GM20431 (cell line): ENCODE results near the gene CCR1.
"Not testable (repeated sequence)": the region's sequence is repeated elsewhere in the genome, so short reads cannot be mapped to it uniquely, and the experiment has no call there.

ENCODE experiments used
- in situ Hi-C: fragments of 300-500 bp; cut with MseI, MboI; formaldehyde crosslinking; loops from one replicate; pipeline ENCODE4 v1.15.0; 2020; ENCODE audit warnings: low sequenced_read_pairs; ENCODE audit not compliant: unreplicated experiment

The CCR1 gene

DNA sequence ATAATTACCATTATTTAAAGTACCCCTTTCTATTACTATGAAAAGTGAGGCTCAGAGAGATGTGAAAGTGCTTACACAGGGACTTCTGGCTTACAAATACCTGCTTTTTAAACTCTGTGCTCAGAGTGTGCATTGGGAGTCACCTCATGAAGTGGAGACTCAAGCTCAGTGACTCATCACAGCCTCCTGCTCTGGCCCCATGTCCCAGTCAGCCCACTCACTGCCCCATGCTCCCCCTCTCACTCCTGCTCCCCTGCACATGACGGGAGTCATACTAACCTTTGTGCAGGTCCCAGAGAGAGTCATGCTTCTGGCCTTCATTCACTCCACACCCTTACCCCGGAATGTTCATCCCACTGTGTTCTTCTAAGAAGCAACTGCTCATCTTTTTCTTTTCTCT is 20.2 kb downstream of the CCR1 start:
- in situ Hi-C loops = no loop called here

DNA sequence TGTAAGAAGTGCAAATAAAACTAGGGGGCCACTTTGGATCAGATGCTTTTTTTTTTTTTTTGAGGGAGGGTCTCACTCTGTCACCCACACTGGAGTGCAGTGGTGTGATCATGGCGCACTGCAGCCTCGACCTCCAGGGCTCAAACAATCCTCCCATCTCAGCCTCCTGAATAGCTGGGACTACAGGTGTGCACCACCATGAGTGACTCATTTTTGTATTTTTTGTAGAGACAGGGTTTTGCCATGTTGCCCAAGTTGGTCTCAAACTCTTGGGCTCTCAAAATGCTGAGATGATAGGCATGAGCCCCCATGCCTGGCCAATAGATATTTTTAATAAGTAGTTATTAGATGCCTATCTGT is 20.8 kb downstream of the CCR1 start:
- in situ Hi-C loops = no loop called here

DNA sequence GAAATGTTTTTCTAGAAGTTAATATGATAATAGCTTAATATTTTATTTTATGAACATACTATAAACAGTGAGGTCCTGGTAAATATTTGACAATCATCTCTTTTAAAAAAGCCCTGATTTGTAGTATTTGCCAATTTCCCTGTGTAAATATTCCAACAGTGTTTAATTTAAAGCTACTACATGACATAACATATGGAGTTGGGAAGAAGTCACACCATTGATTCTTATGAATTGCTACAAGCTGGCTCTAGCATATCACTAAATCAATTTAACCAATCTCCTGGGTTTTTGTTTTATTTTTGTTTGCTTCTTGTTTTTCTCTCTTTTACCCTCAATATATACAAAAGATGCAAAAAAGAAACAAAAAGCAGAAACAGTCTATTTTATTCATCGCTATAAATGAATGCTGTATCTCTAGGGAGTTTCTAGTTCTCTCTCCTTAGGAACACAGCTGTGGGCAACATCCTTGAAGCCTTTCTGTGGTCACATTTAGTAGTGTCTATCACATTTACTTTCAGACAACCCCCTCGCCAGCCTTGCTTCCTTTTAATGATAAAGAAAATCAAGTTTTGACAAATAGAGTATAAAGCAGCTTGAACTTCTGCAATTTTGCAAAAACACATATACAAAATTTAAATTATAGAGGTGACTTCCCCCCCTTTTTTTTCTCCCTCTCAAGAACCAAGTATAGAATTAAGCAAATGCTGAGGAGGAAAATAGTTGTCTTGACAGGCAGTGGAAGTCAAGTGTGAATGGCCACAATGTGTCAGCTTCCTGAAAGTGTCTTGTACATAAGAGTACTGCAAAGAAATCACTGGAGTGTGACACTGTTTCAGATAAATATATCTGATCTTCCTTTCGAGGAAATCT is 21.4 kb downstream of the CCR1 start:
- in situ Hi-C loops = no loop called here

DNA sequence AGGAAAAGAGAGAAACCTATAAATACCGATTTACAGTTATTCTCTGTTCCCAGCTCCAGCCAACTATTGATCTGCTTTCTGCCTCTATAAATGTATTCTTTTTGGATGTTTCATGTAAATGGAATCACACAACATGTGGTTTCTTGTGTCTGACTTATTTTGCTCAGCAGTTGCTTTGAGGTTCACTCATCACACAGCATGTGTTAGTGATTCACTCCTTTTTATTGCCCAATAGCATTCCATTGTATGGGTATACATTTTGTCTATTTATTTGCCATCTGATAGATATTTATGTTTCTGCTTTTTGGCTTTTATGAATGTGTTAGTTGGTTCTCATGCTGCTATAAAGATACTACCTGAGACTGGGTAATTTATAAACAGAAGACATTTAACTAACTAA is 23.6 kb downstream of the CCR1 start:
- in situ Hi-C loops = no loop called here

DNA sequence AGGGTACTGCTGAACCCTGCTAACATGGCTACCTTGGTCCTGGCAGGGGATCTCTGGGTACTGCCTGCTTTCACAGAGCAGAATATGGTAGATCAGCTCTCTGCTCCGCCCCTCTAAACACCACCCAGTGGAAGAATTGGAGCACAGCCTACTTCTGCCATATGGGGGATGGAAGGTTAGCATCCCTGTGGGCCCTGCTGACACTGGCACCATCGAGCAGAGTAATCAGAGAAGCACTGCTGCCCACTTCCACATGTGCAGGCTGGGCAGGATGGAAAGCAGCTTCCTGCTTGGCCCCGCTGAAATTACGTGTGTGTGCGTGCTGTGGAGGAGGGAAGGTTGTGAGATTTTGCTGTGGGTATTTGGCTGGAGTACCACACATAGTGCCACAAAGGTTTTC is 24.8 kb downstream of the CCR1 start:
- in situ Hi-C loops = no loop called here

DNA sequence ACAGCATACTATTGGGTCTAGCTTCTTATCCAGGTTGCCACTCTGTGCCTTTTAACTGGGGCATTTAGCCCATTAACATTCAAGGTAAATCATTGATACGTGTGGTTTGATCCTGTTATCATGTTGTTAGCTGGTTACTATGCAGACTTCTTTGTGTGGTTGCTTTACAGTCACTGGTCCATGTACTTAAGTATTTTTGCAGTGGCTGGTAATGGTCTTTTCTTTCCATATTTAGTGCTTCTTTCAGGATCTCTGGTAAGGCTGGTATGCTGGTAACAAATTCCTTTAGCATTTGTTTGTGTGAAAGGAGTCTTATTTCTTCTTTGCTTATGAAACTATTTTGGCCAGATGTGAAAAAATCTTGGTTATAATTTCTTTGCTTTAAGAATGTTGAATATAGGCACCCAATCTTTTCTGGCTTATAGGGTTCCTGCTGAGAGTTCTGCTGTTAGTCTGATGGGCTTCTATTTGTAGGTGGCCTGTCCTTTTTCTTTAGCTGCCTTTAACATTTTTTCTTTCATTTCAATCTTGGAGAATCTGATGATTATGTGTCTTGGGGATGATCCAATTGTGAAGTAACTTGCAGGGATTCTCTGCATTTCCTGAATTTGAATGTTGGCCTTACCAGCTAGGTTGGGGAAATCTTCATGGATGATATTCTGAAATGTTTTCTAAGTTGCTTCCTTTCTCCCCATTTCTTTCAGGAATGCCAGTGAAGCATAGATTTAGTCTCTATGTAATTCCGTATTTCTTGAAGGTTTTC is 39.3 kb downstream of the CCR1 start:
- in situ Hi-C loops = no loop called here

DNA sequence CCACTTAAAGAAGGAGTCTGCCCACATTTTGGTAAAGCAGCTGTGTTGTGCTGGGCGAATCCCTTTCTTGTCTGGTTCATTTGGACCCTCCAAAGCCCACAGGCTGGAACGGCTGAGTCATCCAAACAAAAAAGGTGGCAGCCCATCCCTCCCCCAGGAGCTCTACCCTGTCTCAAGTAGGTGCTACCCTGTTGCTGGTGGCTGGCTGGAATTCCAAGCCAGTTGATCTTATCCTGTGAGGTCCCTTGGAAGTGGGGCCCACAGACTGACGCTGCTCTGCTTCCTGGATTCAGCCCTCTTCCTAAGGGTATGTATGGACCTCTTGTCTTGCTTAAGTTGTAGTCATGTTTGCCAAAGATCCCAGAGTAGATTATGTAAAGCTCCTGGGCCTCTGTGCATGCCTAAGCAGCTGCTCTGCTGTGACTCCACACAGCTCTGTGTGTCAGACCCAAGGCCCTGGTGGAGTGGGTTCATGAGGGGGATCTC is 44.5 kb downstream of the CCR1 start:
- in situ Hi-C loops = no loop called here

DNA sequence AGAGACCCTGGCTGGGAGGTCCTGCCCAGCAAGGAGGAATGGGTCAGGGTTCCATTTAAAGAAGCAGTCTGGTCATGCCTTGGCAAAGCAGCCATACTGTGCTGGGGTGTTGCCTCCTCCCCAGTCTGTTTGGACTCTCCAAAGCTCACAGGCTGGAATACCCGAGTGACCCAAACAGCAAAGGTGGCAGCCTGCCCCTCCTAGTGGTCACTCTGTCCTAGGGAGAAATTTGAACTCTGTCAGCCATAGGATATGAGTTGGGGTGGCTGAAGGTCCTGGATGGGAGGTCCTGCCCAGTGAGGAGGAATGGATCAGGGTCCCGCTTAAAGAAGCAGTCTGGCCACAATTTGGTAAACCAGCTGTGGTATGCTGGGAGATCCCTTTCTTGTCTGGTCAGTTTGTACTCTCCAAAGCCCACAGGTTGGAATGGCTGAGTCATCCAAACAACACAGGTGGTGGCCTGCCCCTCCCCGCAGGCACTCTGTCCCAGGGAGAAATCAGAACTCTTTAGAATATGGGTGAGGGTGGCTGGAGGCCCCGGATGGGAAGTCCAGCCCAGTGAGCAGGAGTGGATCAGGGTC is 45.0 kb downstream of the CCR1 start:
- in situ Hi-C loops = no loop called here

DNA sequence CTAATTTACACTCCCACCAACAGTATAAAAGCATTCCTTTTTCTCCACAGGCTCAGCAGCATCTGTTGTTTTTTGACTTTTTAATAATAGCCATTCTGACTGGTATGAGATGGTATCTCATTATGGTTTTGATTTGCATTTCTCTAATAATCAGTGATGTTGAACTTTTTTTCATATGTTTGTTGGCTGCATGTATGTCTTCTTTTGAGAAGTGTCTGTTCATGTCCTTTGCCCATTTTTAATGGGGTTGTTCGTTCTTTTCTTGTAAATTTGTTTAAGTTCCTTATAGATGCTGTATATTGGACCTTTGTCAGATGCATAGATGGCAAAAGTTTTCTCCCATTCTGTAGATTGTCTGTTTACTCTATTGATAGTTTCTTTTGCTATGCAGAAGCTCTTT is 50.4 kb downstream of the CCR1 start:
- in situ Hi-C loops = not testable (repeated sequence)

DNA sequence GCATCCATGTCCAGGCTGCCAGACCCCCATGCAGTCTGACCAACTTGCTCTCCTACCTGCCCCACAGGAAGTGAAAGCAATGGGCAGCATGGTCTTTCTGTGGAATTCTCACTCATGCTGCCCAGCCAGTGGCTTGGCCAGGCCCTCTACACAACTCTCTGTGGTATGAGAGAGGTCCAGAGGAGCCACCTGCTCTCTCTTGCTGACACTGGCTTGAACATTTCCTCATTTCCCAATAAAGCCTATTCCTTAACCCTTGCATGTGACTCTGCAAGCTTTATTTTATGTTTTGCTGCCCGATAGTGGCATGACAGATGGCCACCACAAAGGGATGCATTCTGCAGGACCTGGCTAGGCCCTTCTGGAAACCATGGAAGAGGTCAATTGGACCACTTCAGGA is 53.8 kb downstream of the CCR1 start:
- in situ Hi-C loops = no loop called here
